HUES64 (cell line): ENCODE data around the gene TRAM1L1. TPM values are rescaled to one million over a fixed set of nuclear protein-coding genes. Genes with fewer than 3 reads are reported as not detected.
A peak's percentile ranks its signal among the peaks of the same experiment; 100 is the strongest.

Source experiments
- H3K27ac ChIP-seq: 2 replicates; pipeline ENCODE4 v1.7.0; 2013; ENCODE audit warnings: low read depth, low read length, inconsistent platforms
- H3K27me3 ChIP-seq: 2 replicates; pipeline ENCODE4 v1.6.1; 2013; ENCODE audit warnings: mild to moderate bottlenecking, low read length; ENCODE audit not compliant: insufficient read depth
- H3K36me3 ChIP-seq: 2 replicates; pipeline ENCODE4 v1.6.1; 2013; ENCODE audit warnings: mild to moderate bottlenecking, low read length; ENCODE audit not compliant: insufficient read depth
- H3K4me1 ChIP-seq: 2 replicates; pipeline ENCODE4 v1.6.1; 2013; ENCODE audit warnings: mild to moderate bottlenecking, low read length, moderate library complexity; ENCODE audit not compliant: insufficient read depth
- H3K4me3 ChIP-seq: 2 replicates; pipeline ENCODE4 v1.5.1; 2013; ENCODE audit warnings: mild to moderate bottlenecking, low read length, moderate library complexity
- H3K9ac ChIP-seq: 2 replicates; pipeline ENCODE4 v1.6.1; 2013; ENCODE audit warnings: mild to moderate bottlenecking, low read depth, low read length
- H3K9me3 ChIP-seq: 2 replicates; pipeline ENCODE4 v1.6.1; 2013; ENCODE audit warnings: low read depth, low read length; ENCODE audit not compliant: insufficient read depth
- WGBS: fragments of 150-250, 120-280 bp; methylation state at CpG from one replicate; pipeline ENCODE4 v1.1.7; 2013; ENCODE audit warnings: missing lambda C conversion rate; 5-methylcytosine and 5-hydroxymethylcytosine counted together
- polyA plus RNA-seq, 2 experiments: library from polyadenylated mRNA; stranded (reverse); fragments of 50-300 nt; gene quantifications; one replicate each; pipeline ENCODE4 v1.2.3, GENCODE V29; 2013

TRAM1L1 gene
- polyA plus RNA-seq (2013, experiment 1 of 2), result 1.5 TPM
- 2.2 TPM for polyA plus RNA-seq (2013, experiment 2 of 2)

GRCh38 chr4:117084866-117085701 is at the start of gene TRAM1L1:
Gene TRAM1L1, minus strand, starts transcription at chr4:117085576. Its CDS starts 183 bp downstream, at chr4:117085393.
- Histone ChIP-seq H3K27me3 (peaks cover 5% of the 10 kb centered on the region; the same call in 1 of the 2 replicates), H3K36me3 (no peaks in the 10 kb centered on the region), H3K9me3 (peaks cover 5% of the 10 kb centered on the region; the same call in 1 of the 2 replicates), H3K4me1 (peaks cover 8% of the 10 kb centered on the region; the same call in 1 of the 2 replicates), H3K9ac (peak within 1 kb of the TSS; percentile 69), H3K4me3 (peak within 1 kb of the TSS; percentile 69), H3K27ac (peak within 1 kb of the TSS; percentile 71; the same call in 1 of the 2 replicates)
- WGBS, result 12% methylated on average over 45 of the region's 45 CpGs

DNA sequence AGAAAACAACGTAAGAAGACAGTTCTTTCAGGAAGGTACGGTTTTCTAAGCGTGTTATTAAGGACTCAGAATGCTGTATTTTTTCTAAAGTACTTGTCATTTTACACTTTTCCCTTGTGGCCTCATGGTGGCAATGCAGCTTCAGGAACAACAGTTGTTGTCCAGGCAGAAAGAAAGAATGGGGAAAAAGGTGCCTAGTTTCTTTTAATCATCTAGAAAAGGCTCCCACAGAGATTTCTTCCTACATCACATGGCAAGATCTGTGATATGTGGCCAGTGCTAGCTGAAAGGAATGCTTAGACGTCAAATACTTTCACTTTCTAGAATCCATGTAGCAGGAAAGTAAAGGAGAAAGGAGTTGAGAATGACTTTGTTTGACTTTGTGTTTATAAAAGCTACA is 49.0 kb upstream of the TRAM1L1 start:
- 65% methylated on average over 3 of the region's 4 CpGs for WGBS
- Histone ChIP-seq H3K9ac (no peak overlapping the region), H3K4me3 (no peak overlapping the region), H3K27me3 (no peaks in the 10 kb centered on the region), H3K9me3 (no peaks in the 10 kb centered on the region; the same call in 1 of the 2 replicates), H3K4me1 (no peaks in the 10 kb centered on the region), H3K36me3 (no peaks in the 10 kb centered on the region), H3K27ac (no peak overlapping the region)

GRCh38 chr4:117096886-117097285 is 11.5 kb upstream of the TRAM1L1 start:
- H3K36me3 ChIP-seq, result no peaks in the 10 kb centered on the region
- no peak overlapping the region for H3K27ac ChIP-seq
- H3K9ac ChIP-seq, result no peak overlapping the region
- H3K27me3 ChIP-seq, result no peaks in the 10 kb centered on the region
- no peak overlapping the region for H3K4me3 ChIP-seq
- H3K9me3 ChIP-seq, result no peaks in the 10 kb centered on the region
- H3K4me1 ChIP-seq, result no peaks in the 10 kb centered on the region

GRCh38 chr4:117096462-117096861 is 11.1 kb upstream of the TRAM1L1 start:
- no peak overlapping the region for H3K4me3 ChIP-seq
- H3K27me3 ChIP-seq, result no peaks in the 10 kb centered on the region
- 91% methylated on average over 5 of the region's 5 CpGs for WGBS
- H3K9ac ChIP-seq, result no peak overlapping the region
- H3K36me3 ChIP-seq, result no peaks in the 10 kb centered on the region
- no peaks in the 10 kb centered on the region for H3K4me1 ChIP-seq
- H3K9me3 ChIP-seq, result no peaks in the 10 kb centered on the region
- H3K27ac ChIP-seq, result no peak overlapping the region

DNA sequence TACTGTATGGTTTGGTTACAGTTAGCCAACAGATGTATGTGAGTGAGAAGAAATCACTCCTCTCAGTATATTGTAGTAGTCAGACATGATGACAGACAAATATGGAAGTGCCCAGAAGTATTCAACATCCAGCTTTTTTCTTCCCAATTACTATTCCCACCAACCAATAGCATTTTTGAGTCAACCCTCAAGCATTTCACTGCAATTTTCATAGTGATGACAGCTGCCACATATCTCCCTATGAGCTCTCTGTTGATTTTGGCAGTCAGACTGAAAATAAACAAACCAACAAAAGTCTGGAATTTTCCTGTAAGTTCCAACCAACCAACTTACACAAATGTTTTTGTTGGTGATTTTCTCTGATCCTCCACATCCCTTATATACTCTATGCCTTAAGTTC is 8.2 kb upstream of the TRAM1L1 start:
- H3K4me3 ChIP-seq, result no peak overlapping the region
- H3K36me3 ChIP-seq, result no peaks in the 10 kb centered on the region
- H3K4me1 ChIP-seq, result no peaks in the 10 kb centered on the region
- no peak overlapping the region for H3K27ac ChIP-seq
- no peak overlapping the region for H3K9ac ChIP-seq
- H3K27me3 ChIP-seq, result no peaks in the 10 kb centered on the region
- no peaks in the 10 kb centered on the region for H3K9me3 ChIP-seq

DNA sequence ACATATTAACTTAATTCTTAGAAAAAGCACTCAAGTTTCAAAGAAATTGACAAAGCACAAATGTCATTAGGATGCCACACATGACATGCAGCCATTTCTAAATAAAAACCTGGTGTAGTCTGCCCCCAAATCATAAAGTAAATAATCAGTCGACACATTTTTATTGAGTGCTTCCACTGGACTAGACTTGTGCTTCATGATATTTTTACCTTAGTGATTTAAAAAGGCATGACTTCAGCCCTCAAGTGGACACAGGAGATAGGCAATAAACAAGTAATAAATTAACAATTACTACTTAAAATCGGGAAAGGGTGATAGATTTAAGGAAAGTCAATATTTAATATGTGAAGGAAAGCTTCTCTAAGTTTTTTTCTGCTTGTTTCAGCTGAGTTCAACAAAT is 7.6 kb downstream of the TRAM1L1 start:
- no peaks in the 10 kb centered on the region for H3K4me1 ChIP-seq
- H3K27me3 ChIP-seq, result no peaks in the 10 kb centered on the region
- WGBS, result 97% methylated on average over 2 of the region's 2 CpGs
- no peak overlapping the region for H3K9ac ChIP-seq
- no peak overlapping the region for H3K27ac ChIP-seq
- no peak overlapping the region for H3K4me3 ChIP-seq
- no peaks in the 10 kb centered on the region for H3K36me3 ChIP-seq
- H3K9me3 ChIP-seq, result peaks cover 5% of the 10 kb centered on the region; the same call in 1 of the 2 replicates

DNA sequence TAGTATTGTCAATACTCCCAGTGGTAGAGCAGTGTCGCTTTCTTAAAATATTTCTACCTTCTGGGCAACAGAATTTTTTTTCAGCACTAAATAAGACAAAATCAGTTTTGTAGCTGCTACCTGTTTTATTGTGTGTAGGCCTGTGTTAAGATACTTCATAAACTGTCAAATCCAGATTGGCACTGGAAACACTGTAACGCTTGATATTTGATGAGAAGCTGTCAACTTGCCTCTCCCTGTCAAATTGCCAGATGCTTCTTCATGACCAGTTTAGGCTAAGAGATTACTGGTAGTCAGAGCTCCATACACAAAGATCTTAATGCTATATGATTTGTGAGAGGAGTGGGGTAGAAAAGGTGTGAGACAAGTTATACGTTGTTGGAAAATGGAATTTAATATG is 17.3 kb downstream of the TRAM1L1 start:
- H3K9me3 ChIP-seq, result no peaks in the 10 kb centered on the region
- 100% methylated on average over 2 of the region's 3 CpGs for WGBS

GRCh38 chr4:117063961-117064696 is 21.2 kb downstream of the TRAM1L1 start:
- Histone ChIP-seq H3K27ac (no peak overlapping the region), H3K27me3 (no peaks in the 10 kb centered on the region), H3K4me3 (no peak overlapping the region), H3K36me3 (no peaks in the 10 kb centered on the region), H3K9me3 (no peaks in the 10 kb centered on the region), H3K9ac (no peak overlapping the region), H3K4me1 (no peaks in the 10 kb centered on the region)
- WGBS, result 92% methylated on average over 2 of the region's 2 CpGs

More for the DNA sequence above, 17.3 kb downstream of the TRAM1L1 start:
- H3K36me3 ChIP-seq, result no peaks in the 10 kb centered on the region
- no peak overlapping the region for H3K4me3 ChIP-seq
- H3K9ac ChIP-seq, result no peak overlapping the region
- H3K27me3 ChIP-seq, result no peaks in the 10 kb centered on the region
- H3K27ac ChIP-seq, result no peak overlapping the region
- H3K4me1 ChIP-seq, result peaks cover 5% of the 10 kb centered on the region; the same call in 1 of the 2 replicates

DNA sequence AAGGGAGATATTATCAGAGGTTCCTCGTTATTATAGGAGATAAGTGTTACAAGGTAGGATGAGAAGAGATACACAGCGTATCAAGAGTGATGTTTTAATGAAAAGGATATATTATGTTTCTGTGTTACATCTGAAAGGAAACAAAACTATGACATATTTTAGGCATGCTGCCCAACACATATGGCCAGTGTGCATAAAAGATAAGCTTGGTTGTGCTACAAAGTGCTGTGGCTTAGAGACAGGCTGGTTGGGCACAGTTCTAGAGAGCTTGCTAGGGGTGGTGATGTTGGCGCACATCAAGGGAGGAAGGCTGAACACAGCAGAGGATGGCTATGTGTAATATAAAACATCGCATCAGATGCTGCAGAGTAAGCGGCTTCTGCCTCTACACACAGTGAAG is 42.4 kb downstream of the TRAM1L1 start:
- Histone ChIP-seq H3K9ac (no peak overlapping the region), H3K9me3 (no peaks in the 10 kb centered on the region), H3K4me1 (no peaks in the 10 kb centered on the region), H3K27me3 (no peaks in the 10 kb centered on the region), H3K27ac (no peak overlapping the region), H3K4me3 (no peak overlapping the region), H3K36me3 (no peaks in the 10 kb centered on the region)
- WGBS, result 89% methylated on average over 5 of the region's 5 CpGs
